Measurements from ENCODE around the gene ADM2.

GRCh38 chr22:50522806-50523438 lies 41.6 kb downstream of the ADM2 start:
- no peak for TF ChIP-seq POLR2A (IDR thresholded peaks at IDR 0.05)
- no peak for TF ChIP-seq CTCF (IDR thresholded peaks at IDR 0.05)

All from right lobe of liver (tissue), 4 donors.